Right forelimb (tissue), 1 donor: ENCODE results near the gene CSMD2.

Experiments used
- DNase-seq: peaks from one replicate; pipeline ENCODE4 v3.0.0-alpha.2; 2018

Gene CSMD2

DNA sequence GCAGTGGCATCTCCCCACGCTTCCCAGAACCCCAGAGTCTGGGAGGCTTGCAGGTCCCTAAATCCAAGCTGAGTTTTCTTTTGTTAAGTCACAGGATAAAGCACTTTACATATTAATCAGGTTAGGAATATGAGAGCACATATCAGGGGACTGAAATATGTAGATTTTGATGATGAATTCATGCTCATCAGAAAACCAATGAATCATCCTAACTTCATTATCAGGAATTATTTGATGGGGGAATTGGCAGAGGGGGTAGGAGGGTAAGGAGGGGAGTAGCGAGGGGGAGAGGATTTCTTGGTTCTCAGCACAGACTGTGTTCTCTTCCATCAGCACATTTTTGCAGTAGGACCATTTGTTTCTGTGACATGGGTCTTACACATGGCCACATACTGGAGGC is 269.1 kb downstream of the CSMD2 start:
- DNase-seq: no peak

DNA sequence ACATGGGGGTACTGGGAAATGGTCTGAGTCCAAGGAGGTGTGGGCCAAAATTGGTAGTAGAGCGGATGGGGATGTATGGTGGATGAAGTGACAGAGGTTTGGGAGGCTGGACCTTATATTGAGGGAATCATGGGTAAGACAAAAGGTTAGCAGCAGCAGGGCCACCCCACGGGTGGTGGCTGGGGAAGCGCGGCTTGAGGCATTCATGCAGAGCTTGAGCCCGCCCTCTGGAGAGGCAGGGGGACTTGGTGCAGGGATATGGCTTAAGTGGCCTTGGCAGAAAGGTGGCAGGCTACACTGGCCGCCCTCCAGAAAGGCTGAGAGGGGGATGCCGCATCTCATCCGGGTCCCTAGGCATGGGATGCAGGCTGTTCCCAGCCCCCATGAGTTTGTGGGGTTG is 269.6 kb downstream of the CSMD2 start:
- DNase-seq: no peak

DNA sequence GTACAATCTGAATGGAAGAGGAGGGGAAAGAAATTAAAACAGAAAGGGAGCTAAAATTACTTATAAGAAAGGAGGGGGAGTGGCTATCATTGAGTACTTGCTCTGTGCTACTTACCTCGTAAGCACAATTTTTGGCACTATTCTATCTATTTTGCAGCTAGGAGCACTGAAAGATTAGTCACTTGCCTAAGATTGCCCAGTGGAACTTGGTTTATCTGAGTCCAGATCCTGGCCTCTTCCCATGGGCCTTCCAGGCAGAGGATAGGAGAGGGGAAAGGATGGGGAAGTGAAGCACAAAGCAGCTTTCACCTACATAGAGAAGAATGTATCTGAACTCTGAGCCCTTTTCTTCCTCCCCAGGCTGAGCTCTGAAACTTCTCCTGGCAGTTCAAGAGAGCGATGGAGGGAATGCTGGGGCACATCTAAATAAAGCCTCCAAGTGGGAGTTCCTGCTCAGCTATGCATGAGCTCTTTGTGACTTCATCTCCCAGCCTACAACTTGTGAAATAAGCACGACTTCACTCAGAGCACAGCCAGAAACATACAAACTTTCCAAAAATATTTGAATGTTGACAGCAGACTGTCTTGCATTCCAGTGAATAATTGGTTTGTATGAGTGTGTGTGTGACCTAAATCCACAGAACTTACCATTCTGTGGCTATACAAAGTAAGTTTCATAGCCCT is 271.7 kb downstream of the CSMD2 start:
- no peak for DNase-seq

DNA sequence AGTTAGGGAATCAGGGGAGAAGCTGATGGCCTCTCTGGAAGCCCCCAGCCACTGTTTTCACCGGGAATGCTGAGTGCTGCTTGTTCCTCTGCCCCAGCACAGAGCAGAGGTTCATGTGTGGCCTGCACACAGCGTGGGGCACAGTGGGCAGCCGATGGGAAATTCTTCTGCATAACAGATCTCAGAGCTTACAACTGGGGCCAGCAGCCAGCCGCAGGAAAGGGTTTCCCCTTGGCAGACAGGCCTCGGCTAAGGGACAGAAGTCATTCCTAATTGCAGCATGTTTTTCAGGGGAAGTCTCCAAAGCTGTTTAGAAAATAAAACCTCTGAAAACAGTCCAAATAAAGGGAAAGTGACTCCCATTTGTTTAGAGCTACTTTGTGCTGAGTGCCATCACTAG is 278.5 kb downstream of the CSMD2 start:
- DNase-seq: no peak

DNA sequence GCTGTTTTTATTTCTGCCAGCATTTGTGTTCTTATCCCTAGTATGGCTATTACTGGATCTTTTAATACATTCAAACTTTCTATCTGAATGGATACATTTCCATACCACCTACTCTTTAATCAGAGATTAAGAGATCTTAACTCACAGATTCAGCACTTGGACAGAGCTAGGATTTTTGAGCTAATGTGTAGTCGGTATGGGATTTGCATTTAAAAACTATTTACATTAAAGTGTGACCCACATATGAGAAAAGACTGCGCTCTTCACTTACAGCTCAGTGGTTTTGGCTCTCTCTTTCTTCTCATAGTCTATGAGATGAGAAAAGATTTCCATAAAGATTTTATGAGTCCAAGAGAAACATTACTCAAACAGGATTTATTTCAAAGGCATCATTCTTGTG is 284.7 kb downstream of the CSMD2 start:
- DNase-seq: no peak

DNA sequence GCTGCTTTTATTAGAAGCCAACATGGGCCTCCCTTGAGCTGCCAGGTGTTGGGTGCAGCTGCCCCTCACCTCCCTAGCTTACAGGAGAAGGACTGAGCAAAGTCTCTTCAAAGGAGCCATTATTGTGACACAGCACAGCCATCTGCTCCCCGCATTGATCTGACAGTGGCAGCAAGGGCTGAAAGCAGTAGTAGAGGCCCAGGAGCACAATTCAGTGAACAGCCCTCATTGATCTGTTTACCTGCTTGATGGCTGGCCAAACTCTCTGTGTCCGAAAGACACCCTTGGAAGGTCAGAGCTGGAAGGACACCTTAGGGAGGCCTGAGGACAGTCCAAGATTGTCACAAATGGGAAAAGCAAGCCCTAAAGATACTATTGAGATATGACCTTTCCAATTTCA is 286.6 kb downstream of the CSMD2 start:
- DNase-seq: no peak

DNA sequence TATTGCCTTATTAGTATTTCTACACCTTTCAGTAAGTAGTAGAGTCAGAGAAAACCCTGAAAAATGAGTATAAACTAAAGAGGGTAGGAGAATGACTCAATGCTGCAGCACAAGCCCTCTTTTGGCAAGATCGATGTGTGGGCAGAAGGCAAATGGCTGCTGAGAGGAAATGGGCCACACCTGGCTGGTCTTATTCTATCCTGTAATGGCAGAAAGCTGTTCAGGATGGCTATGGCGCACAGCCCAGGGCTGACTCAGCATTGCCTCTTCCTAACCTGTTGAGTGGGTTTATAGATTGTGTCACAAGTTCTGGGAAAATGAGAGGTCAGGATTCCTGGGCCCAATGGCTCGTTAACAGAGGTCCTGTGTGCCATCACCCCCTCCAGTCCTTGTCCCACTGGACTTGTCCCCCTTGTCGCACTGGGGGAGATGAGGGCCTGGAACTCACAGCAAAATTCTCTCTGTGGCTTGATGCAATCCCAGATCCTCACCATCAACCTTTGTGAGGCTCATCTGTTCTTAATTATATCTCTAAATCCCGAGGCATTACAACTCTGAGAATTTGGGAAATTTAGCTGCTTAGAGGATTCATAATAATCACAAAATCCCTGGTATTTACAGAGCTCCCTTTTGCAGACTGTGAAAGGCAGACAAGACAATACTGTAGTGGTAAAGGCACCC is 287.9 kb downstream of the CSMD2 start:
- no peak for DNase-seq

DNA sequence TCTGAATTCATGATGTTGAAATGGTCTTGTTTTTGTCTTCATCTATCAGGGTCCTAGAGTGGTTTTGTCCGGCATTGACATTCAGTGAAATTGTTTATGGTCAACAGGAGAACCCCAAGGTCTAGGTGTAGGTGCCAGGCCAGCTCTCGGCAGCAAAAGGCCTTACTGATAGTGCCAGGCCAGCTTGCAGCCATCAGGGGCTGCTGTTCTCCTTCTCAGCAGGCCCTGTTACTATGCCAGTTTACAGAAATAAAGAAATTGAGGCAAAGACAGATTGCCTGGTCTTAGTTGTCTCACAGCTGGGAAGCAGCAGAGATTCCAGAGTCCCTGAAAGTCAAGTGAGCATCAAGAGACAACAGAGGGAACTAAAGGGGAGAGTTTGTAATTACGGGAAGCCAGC is 289.2 kb downstream of the CSMD2 start:
- DNase-seq: no peak

DNA sequence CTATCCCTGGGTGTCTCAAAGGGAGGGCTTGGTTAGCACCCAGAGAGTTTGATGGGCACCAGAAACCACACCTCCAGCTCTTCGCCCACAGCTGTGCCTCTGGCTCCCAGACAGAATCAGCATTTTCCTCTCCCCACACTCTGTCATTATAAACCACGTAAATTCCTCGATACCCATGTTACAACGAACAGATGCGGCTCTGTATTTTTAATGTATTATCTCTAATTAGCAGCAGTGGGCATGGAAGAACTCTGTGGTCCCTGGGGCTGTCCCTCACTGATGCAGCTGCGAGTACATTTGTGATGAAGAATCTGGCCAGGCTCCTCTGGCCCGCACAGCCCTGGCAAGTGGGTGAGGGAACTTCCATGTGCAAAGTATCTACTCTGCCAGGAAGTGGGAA is 290.4 kb downstream of the CSMD2 start:
- DNase-seq: no peak

DNA sequence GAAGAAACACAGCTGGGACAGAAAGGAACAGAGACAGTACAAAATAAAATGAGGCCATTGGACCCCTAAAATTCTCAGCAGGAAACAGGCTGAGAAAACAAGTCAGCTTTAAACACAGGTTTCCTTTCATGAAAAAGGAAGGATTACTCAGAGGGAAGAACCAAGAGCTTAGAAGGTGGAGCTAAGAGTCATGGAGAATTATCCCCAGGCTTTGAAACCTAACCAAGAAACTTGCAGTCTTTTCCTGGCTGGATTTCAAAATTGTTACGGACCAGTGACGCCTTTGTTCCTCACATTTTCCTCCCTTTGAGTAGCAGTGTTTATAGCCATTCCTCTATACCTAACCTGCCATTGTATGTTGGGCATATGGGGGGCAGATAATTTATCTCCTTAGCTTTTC is 292.3 kb downstream of the CSMD2 start:
- no peak for DNase-seq

DNA sequence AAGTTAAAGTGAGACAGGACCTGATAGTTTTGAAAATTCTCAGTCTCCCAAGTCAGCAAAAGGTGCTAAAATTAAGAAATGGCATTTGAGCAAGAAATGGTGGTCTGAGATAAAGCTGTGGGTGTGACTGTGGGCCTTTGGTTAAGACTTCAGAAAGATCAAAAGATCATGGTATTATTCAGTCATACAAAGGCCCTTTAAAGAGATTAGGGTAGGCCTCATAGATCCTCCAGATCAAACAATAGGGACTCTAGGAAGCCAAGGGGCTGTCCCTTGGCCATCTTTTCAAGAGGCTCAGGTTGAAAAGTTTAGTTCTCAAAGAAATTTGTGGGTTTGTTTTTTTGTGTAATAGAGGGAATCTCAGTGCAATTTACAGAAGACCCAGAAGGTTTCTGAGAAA is 292.8 kb downstream of the CSMD2 start:
- DNase-seq: no peak

DNA sequence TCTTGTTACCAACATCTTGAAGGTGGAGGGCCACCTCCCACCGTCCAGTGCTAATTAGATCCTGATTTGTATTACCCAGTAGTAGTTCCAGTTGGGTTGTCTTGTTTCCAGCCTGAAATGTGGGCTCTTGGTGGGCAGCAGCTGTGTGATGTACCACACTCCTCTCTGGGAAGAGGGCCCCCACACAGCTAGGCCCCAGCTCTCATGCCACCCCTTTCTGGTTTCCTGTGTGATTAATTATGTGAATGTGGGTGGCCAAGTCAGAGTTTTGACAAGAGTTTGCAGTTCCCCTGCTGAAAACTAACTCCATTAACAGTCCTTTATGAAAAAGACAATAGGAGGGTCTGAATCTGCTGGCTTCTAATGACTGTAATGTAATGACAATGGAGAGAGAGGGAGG is 297.3 kb downstream of the CSMD2 start:
- DNase-seq: no peak

DNA sequence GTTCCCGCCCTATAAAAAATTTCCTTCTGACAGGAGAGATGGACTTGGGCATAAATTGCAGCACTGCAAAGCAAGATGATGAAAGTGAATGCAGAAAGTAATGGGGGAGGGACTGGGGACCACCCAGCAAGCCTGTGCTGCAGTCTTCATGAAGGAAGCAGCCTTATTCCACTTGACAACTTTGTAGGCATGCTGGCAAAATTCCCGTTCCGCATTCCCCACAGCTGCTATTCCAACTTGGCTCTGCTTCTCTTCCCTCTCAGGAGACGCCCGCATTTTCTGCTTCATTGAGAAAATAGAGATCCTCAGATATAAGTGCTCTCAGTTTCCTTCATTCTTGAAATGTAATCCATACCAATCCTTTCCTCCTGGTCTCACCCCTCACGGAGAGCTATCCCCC is 298.7 kb downstream of the CSMD2 start:
- DNase-seq: peak; percentile 50

DNA sequence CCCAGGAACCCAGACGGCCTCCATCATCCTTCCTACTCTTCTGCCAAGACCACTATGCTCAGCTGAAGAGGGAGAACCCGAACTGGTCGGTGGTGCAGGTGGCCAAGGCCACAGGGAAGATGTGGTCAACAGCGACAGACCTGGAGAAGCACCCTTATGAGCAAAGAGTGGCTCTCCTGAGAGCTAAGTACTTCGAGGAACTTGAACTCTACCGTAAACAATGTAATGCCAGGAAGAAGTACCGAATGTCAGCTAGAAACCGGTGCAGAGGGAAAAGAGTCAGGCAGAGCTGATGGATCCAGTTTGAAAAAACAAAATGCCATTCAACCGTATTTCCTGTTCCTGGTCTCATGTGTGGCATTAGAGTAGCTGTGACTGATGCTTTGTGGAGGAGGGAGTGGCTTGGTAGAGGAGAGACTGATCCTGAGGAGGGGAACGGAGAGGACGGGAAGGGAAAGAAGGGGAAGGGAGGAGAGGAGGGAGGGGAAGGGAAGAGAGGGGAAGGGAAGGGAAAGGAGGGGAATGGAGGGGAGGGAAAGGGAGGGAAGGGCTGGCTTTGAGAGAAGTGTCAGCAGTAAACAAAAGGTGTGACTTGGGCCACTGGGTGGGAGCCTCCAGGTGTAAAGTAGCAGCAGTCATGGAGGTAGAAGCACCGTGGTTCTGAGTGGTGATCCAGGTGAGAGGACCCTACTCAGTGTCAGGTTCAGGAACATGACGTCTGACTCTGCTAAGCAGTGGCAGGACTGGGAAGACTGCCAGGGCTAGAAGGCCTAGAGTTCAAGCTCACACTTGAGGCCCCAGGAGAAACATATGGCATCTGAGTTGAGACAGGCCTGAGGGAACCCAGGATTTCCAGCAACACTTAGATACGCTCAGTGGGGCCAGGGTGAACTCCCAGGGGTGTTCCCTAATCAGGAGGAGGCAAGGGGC is 300.3 kb downstream of the CSMD2 start:
- no peak for DNase-seq

DNA sequence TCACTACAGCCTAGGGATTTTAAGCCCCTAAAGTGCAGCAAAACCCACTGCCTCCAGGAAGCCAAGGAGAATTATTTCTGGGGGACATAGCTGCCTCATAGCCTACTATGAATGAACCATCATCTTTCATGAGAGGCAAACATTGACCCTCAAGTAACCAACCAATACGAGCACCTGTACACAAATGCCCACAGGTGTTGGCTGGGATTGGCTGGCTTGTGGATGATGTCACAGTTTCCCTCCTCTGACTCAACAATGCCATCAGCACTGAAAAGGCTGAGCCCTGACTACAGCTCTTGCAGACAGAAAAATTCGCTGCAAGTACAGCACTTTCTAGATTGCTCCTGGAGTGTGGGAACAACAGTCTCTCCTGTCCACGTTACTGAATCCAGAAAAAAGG is 301.3 kb downstream of the CSMD2 start, which contains the start of gene HMGB4:
TSS of gene HMGB4 (plus strand) at position 301 of the 400 bp plus-strand sequence. CDS start 113 bp downstream, outside the sequence.
- no peak for DNase-seq

DNA sequence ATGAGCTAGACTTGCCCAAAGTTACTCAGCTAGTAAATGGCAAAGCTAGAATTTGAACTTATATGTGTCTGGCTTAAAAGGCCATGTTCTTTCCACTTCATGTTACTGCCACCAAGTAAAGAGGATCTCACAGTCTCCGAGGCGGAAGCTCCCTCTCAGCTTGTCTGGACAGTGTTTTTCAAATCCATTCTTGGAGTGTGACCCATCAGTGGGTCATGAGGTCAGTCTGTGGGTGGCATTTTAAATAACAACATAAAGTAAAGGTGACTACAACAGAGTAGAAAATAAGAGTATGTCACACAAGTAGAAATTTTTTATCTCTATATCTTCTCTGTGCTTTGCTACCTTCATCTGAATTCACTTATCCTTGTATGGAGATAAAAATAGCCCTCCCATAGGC is 304.4 kb downstream of the CSMD2 start:
- no peak for DNase-seq

DNA sequence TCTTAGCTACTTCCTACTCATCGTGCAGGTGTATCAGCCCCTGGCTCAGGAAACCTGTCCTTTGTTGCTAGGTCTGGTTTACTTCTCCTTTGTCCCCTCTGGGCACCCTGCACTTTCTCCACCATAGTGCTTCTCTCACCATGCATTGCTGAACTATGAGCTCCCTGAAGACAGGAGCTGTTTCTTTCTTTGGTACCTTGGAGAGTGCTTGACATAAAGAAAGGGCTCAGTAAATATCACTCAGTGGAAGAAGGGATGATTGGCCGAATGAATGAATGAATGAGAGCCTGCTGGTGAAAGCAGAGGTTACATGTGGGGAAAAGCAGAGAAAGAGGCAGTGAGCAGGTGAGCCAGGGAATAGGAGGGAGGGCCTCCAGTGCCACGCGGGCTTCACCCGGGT is 310.9 kb downstream of the CSMD2 start:
- no peak for DNase-seq

DNA sequence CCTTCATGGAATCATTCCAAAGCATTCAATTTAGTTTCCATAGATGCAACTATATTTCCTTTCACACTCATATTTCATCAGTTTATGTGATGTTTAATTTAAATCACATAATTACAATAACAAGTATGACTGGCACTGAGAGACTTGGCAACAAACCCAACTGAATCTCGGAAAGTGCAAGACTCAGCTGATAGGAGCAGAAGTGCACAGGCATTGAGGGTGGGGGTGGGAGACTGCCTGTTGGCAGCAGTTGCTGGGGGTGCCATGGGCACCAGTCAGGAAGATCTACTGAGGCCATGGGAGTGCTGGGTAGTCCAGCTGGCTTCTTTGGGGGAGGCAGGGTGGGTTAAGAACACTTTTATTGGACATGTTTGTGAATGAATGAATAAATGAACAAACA is 311.6 kb downstream of the CSMD2 start:
- no peak for DNase-seq

DNA sequence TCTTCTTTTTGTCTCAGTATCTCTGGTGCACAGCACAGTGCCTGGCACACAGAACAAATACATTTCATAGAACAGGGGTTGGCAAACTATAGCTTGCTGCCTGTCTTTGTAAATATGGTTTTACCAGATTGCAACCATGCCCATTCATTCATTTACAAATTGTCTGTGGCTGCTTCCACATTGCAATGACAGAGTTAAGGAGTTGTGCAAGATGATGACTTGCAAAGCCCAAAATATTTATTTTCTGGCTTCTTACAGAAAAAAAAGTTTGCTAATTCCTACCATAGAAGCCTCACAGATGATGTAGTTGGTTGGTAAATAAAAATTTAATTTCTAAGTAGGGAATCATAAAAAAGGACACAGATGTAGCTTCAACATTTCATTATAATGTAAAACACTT is 312.3 kb downstream of the CSMD2 start:
- DNase-seq: no peak

DNA sequence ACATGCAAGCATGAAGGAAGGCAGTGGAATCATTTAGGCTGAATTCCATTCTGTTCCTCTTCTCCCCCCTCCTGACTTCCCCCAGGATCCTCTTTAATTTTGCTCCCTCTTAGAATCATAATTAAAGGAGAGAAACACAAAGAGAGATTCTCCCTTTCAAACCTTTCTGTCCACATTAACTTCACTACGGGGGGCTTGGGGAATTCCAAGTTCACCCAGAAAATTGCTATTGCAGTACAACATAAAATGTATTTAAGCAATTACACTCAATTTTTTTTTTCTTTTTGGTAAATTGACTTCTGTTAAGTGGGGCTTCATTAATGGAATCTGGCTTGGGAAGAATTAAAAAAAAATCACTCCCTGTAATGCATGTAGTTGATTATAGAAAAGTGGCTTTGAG is 314.5 kb downstream of the CSMD2 start:
- DNase-seq: no peak

DNA sequence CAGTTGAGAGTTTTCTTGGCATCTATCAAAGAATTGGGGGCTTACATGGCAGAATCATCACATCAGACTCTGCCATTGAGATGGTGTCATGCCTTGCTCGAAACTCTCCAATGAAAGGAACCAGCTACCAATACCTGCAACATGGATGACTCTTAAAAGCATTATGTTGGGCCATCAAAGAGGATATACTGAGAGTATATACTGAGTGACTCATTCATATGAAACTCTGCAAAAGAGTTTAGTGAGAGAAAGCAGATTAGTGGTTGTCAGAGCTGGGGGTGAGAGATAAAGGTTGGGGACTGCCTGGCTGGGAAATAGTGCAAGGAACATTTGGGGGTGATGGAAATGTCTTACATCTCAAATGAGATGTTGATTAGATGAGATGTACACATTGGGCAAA is 315.8 kb downstream of the CSMD2 start:
- no peak for DNase-seq

DNA sequence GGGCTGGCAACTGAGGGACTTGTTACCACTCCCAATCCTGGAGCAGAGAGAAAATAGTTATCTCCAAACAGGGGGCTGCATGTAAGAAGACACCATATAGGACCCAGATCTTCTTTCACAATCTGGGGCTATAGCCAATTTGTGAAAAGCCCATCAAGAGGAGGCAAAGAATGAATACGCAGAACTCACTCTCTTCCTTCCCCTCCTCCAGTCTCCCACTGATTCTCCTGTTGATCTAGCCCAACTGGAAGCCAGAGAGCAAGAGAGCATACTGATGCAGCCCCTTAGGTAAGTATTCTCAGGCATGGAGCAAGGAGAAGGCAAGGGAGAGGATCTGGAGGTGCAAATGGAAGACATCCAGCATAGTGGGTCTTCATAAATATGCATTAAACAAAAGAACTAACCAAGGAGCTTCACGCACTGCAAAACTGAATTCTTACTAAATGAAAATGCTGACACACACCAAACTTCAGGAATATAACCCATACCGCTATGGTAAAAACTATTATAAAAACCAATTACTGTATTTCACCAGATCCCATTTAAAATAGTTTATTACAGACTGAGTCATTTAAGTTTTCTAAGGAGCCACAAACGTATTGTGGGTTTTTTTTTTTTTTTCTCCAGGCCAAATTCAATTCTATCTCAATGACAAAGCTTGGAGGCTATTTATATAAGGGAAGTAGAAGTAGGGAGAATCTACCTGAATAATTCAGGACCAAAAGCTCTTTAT is 316.7 kb downstream of the CSMD2 start:
- no peak for DNase-seq

DNA sequence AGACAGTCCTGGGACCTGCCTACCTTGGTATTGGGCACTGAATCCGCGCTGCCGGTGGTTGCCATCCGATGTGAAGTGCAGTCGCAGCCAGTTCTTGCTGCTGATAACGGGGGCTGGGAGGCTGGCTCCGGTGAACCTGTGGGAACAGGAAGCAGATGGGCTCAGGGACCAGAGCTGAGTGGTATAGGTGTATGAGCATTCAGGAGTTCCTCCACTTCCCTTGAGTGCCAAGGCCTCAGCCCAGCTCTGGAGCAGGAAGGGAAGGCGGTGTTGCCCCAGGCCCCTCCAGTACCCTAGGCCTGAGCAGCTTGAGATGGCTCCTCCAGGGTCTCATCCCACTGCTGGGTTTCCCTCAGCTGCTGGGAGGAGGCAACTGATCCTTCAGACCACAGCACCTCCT is 318.2 kb downstream of the CSMD2 start:
- DNase-seq: no peak
